HCT116 (cell line): ENCODE data around the gene DGKZ.

Experiments
- EGR1 ChIP-seq: IDR thresholded peaks from 2 replicates; pipeline ENCODE4 v1.6.1; 2012; ENCODE audit warnings: low read depth
- FOSL1 ChIP-seq: IDR thresholded peaks from 2 replicates; pipeline ENCODE4 v1.6.1; 2012; ENCODE audit warnings: low read depth
- JUND ChIP-seq: IDR thresholded peaks from 2 replicates; pipeline ENCODE4 v1.6.1; 2012
- POLR2AphosphoS5 ChIP-seq: IDR thresholded peaks from 2 replicates; pipeline ENCODE4 v1.6.1; 2011; ENCODE audit warnings: mild to moderate bottlenecking, low read depth, low read length, moderate library complexity
- SIN3A ChIP-seq: IDR thresholded peaks from 2 replicates; pipeline ENCODE4 v1.6.1; 2012; ENCODE audit warnings: low read depth
- SRF ChIP-seq: IDR thresholded peaks from 2 replicates; pipeline ENCODE4 v1.6.1; 2012; ENCODE audit warnings: low read depth
- TF ChIP-seq, protein P1 (sequence below), 3 experiments: fragments of 200-600 bp in 1 of 3; sonication (generic) in 1 of 3; IDR thresholded peaks in 2 of 3; conservative IDR thresholded peaks in 1 of 3; 2 replicates each; pipeline ENCODE4 v1.5.1; 2012 to 2017; ENCODE audit warnings: low read depth in 2 of 3, low read length in 2 of 3, antibody characterized with exemption in 1 of 3, borderline replicate concordance in 1 of 3, control low read depth in 1 of 3, mild to moderate bottlenecking in 1 of 3, mixed read lengths in 1 of 3, mixed run types in 1 of 3, moderate library complexity in 1 of 3; ENCODE audit not compliant: insufficient read depth in 1 of 3
- TF ChIP-seq, protein P2 (sequence below): IDR thresholded peaks from 2 replicates; pipeline ENCODE4 v1.6.1; 2012; ENCODE audit warnings: low read depth
- TF ChIP-seq, protein P3 (sequence below): IDR thresholded peaks from 2 replicates; pipeline ENCODE4 v1.6.1; 2012

DNA sequence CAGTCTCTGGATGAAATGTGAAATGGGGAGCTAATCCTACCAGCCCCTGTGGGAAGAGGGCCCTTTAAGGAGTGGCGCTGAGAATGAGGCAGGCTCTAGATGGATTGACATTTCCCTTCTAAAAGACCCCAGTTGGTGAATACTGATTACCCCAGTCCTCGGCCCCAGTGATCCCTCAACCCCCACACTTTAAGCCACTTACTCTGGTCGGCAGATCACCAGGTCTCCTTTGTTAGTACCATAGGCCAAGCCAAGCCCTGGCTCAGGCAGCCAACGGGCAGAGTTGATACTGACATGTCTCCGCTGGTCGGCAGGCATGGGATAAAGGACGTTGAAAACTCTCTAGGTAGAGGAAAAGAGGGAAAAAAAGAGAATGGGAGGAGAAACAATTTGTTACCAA, 70.4 kb downstream of the DGKZ start:
- TF ChIP-seq JUND, result no peak
- no peak for TF ChIP-seq SRF
- no peak for TF ChIP-seq SIN3A
- no peak for TF ChIP-seq EGR1
- TF ChIP-seq, protein P1, sequence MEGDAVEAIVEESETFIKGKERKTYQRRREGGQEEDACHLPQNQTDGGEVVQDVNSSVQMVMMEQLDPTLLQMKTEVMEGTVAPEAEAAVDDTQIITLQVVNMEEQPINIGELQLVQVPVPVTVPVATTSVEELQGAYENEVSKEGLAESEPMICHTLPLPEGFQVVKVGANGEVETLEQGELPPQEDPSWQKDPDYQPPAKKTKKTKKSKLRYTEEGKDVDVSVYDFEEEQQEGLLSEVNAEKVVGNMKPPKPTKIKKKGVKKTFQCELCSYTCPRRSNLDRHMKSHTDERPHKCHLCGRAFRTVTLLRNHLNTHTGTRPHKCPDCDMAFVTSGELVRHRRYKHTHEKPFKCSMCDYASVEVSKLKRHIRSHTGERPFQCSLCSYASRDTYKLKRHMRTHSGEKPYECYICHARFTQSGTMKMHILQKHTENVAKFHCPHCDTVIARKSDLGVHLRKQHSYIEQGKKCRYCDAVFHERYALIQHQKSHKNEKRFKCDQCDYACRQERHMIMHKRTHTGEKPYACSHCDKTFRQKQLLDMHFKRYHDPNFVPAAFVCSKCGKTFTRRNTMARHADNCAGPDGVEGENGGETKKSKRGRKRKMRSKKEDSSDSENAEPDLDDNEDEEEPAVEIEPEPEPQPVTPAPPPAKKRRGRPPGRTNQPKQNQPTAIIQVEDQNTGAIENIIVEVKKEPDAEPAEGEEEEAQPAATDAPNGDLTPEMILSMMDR (IDR thresholded peaks at IDR 0.05 in 2 of 3, conservative IDR thresholded peaks at IDR 0.05 in 1 of 3; ENCODE audit: borderline replicate concordance in 1 of 3, insufficient read depth in 1 of 3, low read depth in 2 of 3, low read length in 2 of 3), result no peak
- no peak for TF ChIP-seq POLR2AphosphoS5
- TF ChIP-seq, protein P2, sequence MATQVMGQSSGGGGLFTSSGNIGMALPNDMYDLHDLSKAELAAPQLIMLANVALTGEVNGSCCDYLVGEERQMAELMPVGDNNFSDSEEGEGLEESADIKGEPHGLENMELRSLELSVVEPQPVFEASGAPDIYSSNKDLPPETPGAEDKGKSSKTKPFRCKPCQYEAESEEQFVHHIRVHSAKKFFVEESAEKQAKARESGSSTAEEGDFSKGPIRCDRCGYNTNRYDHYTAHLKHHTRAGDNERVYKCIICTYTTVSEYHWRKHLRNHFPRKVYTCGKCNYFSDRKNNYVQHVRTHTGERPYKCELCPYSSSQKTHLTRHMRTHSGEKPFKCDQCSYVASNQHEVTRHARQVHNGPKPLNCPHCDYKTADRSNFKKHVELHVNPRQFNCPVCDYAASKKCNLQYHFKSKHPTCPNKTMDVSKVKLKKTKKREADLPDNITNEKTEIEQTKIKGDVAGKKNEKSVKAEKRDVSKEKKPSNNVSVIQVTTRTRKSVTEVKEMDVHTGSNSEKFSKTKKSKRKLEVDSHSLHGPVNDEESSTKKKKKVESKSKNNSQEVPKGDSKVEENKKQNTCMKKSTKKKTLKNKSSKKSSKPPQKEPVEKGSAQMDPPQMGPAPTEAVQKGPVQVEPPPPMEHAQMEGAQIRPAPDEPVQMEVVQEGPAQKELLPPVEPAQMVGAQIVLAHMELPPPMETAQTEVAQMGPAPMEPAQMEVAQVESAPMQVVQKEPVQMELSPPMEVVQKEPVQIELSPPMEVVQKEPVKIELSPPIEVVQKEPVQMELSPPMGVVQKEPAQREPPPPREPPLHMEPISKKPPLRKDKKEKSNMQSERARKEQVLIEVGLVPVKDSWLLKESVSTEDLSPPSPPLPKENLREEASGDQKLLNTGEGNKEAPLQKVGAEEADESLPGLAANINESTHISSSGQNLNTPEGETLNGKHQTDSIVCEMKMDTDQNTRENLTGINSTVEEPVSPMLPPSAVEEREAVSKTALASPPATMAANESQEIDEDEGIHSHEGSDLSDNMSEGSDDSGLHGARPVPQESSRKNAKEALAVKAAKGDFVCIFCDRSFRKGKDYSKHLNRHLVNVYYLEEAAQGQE, result no peak
- no peak for TF ChIP-seq FOSL1
- TF ChIP-seq, protein P3, sequence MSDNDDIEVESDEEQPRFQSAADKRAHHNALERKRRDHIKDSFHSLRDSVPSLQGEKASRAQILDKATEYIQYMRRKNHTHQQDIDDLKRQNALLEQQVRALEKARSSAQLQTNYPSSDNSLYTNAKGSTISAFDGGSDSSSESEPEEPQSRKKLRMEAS, result no peak
